Naive thymus-derived CD8-positive, alpha-beta T cell (primary cell): ENCODE measurements around the gene NGF. TPM values are rescaled to one million over a fixed set of nuclear protein-coding genes. Genes with fewer than 3 reads are reported as not detected.
"Not testable (repeated sequence)": the region's sequence is repeated elsewhere in the genome, so short reads cannot be mapped to it uniquely, and the experiment has no call there.

Source experiments
- ATAC-seq, 2 donors: fragments of 150-1000 bp; cut with Tn5 transposase in 1 of 2; sonication (Bioruptor Pico), chemical (Tn5 transposase) in 1 of 2; 1 replicate in 1 of 2; 2 replicates in 1 of 2; pipeline ENCODE4 v1.10.0; 2021; ENCODE audit warnings: mild to moderate bottlenecking in 2 of 2, moderate library complexity in 2 of 2
- POLR2A ChIA-PET: fragments of 350-600 bp; sonication (Branson Sonifier 250); formaldehyde crosslinking; loops from one replicate; lab custom pipeline; 2021; ENCODE audit warnings: antibody characterized with exemption; lab: Charles Lee
- DNase-seq, 10 donors: peaks; one replicate each; pipeline versions ENCODE4 v3.0.0 to v3.0.0-alpha.2; 2020 to 2022
- H3K27ac Mint-ChIP-seq, 10 donors: one replicate each; pipeline ENCODE4 v1.8.0; 2020 to 2022; ENCODE audit warnings: mild to moderate bottlenecking in 10 of 10, mixed read lengths in 10 of 10, moderate library complexity in 4 of 10, inconsistent platforms in 1 of 10
- H3K27me3 Mint-ChIP-seq, 5 donors: one replicate each; pipeline ENCODE4 v1.8.0; 2021 to 2022; ENCODE audit warnings: mixed read lengths in 5 of 5
- H3K36me3 Mint-ChIP-seq, 3 donors: one replicate each; pipeline ENCODE4 v1.8.0; 2020 to 2022; ENCODE audit warnings: mixed read lengths in 3 of 3, mild to moderate bottlenecking in 2 of 3, inconsistent platforms in 1 of 3
- H3K4me1 Mint-ChIP-seq, 4 donors: one replicate each; pipeline ENCODE4 v1.8.0; 2021 to 2022; ENCODE audit warnings: mixed read lengths in 4 of 4
- H3K4me3 Mint-ChIP-seq, 10 donors: one replicate each; pipeline ENCODE4 v1.8.0; 2020 to 2022; ENCODE audit warnings: mild to moderate bottlenecking in 10 of 10, mixed read lengths in 10 of 10, moderate library complexity in 6 of 10, inconsistent platforms in 1 of 10
- H3K9me3 Mint-ChIP-seq, 9 donors: one replicate each; pipeline ENCODE4 v1.8.0; 2020 to 2022; ENCODE audit warnings: mixed read lengths in 9 of 9, mild to moderate bottlenecking in 3 of 9, inconsistent platforms in 1 of 9, moderate library complexity in 1 of 9
- polyA plus RNA-seq, 3 donors: library from polyadenylated mRNA; unstranded; fragments of 300-500 nt; fragmentation: Illumina TruSeq; gene quantifications; one replicate each; pipeline ENCODE4 v1.2.3, GENCODE V29; 2021
- total RNA-seq, 8 experiments: library from RNA in 2 of 8; stranded (reverse) in 2 of 8; gene quantifications; one replicate each; pipeline ENCODE4 v1.2.3 and lab custom pipeline; 2021 to 2026

NGF gene
- total RNA-seq (not detected), polyA plus RNA-seq (not detected), total RNA-seq (lab: John Stamatoyannopoulos, UW) (0 reads per million in 6 experiments)

GRCh38 chr1:115337633-115338456 is at the start of gene NGF:
TSS of gene NGF (minus strand) at chr1:115338249. CDS start at chr1:115286795, 51,454 bp downstream.
- Mint-ChIP-seq H3K9me3 (no peaks in the 10 kb centered on the region), H3K4me3 (no peak within 1 kb of the TSS), H3K4me1 (peaks cover 0 to 4% (median 2%) of the 10 kb centered on the region in 4 donors), H3K27me3 (peaks cover 29 to 78% (median 43%) of the 10 kb centered on the region in 5 donors), H3K27ac (no peak within 1 kb of the TSS), H3K36me3 (peaks cover 0 to 2% (median 0%) of the 10 kb centered on the region in 3 donors)
- no peak for DNase-seq
- POLR2A ChIA-PET = no interaction called here
- ATAC-seq = no peak

DNA sequence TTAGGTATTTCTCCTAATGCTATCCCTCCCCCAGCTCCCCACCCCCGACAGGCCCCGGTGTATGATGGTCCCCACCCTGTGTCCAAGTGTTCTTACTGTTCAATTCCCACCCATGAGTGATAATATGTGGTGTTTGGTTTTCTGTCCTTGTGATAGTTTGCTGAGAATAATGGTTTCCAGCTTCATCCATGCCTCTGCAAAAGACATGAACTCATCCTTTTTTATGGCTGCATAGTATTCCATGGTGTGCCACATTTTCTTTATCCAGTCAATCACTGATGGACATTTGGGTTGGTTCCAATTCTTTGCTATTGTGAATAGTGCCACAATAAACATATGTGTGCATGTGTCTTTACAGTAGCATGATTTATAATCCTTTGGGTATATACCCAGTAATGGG is 45.4 kb upstream of the NGF start:
- ATAC-seq, H3K4me3 Mint-ChIP-seq, H3K4me1 Mint-ChIP-seq, POLR2A ChIA-PET, H3K27ac Mint-ChIP-seq, DNase-seq: not testable (repeated sequence)
- Mint-ChIP-seq H3K9me3 (peaks cover 2 to 43% (median 23%) of the 10 kb centered on the region in 9 donors), H3K36me3 (peaks cover 0 to 15% (median 0%) of the 10 kb centered on the region in 3 donors), H3K27me3 (peaks cover 1 to 46% (median 13%) of the 10 kb centered on the region in 5 donors)

GRCh38 chr1:115379943-115380342 is 41.9 kb upstream of the NGF start:
- peaks cover 0 to 14% (median 7%) of the 10 kb centered on the region in 5 donors for H3K27me3 Mint-ChIP-seq
- POLR2A ChIA-PET = no interaction called here
- ATAC-seq = no peak
- H3K4me1 Mint-ChIP-seq = no peaks in the 10 kb centered on the region
- no peak for DNase-seq
- peaks cover 0 to 6% (median 0%) of the 10 kb centered on the region in 3 donors for H3K36me3 Mint-ChIP-seq
- no peak overlapping the region for H3K27ac Mint-ChIP-seq
- H3K9me3 Mint-ChIP-seq = peaks cover 0 to 12% (median 5%) of the 10 kb centered on the region in 9 donors
- no peak overlapping the region for H3K4me3 Mint-ChIP-seq

DNA sequence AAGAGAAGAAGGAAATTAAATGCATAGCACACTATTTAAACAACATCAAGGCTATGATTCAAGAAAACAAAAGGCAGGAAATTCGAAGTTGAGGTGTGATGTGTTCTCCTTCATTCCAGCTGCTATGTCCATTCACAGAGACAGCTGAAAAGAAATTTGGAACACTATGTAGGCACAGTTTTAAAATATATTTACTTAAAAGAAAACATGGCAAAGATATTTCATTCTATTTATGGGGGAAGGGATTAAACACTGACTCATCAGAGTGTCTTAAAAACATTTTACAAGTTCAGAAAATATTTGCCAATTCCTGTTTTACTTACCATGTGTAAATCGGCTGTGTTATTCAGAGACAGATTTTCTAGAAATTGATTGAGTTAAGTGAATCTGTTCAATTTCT is 39.4 kb upstream of the NGF start:
- DNase-seq = no peak
- no peak overlapping the region for H3K4me3 Mint-ChIP-seq
- H3K36me3 Mint-ChIP-seq = no peaks in the 10 kb centered on the region
- POLR2A ChIA-PET = no interaction called here
- H3K27me3 Mint-ChIP-seq = peaks cover 0 to 4% (median 3%) of the 10 kb centered on the region in 5 donors
- H3K27ac Mint-ChIP-seq = no peak overlapping the region
- ATAC-seq = no peak
- no peaks in the 10 kb centered on the region for H3K4me1 Mint-ChIP-seq
- H3K9me3 Mint-ChIP-seq = no peaks in the 10 kb centered on the region

DNA sequence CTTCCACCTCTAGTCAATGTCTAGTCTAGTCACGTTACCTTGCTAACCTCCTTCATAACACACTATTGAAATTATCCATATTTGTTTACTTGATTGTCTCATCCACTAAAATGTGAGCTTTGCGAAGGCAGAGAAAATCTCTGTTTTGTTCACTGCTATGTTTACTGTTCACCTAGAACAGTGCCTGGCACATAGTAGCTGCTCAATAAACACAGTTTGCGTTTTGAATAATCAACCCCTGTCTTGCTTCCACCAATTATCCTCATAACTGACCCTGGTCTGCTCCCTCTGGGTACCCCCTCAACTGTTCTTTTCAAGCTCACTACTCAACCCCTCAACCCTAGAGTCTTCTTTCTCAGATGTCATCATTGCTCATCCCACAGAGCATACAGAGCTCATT is 36.5 kb upstream of the NGF start:
- H3K4me1 Mint-ChIP-seq = no peaks in the 10 kb centered on the region
- peaks cover 0 to 4% (median 3%) of the 10 kb centered on the region in 5 donors for H3K27me3 Mint-ChIP-seq
- no peaks in the 10 kb centered on the region for H3K36me3 Mint-ChIP-seq
- no peak for DNase-seq
- no peak for ATAC-seq
- H3K4me3 Mint-ChIP-seq = no peak overlapping the region
- no peaks in the 10 kb centered on the region for H3K9me3 Mint-ChIP-seq
- POLR2A ChIA-PET = interaction anchor here (0.6 kb wide), 1 partner anchor 722 kb away, joined by 7 read pairs; no protein-coding TSS in a partner anchor
- no peak overlapping the region for H3K27ac Mint-ChIP-seq

GRCh38 chr1:115373305-115373704 is 35.3 kb upstream of the NGF start:
- Mint-ChIP-seq H3K27ac (no peak overlapping the region), H3K27me3 (peaks cover 0 to 1% (median under 1%) of the 10 kb centered on the region in 5 donors), H3K4me1 (no peaks in the 10 kb centered on the region), H3K9me3 (peaks cover 0 to 2% (median 0%) of the 10 kb centered on the region in 9 donors), H3K36me3 (no peaks in the 10 kb centered on the region), H3K4me3 (no peak overlapping the region)
- DNase-seq (no peak), ATAC-seq (no peak)
- POLR2A ChIA-PET = no interaction called here

DNA sequence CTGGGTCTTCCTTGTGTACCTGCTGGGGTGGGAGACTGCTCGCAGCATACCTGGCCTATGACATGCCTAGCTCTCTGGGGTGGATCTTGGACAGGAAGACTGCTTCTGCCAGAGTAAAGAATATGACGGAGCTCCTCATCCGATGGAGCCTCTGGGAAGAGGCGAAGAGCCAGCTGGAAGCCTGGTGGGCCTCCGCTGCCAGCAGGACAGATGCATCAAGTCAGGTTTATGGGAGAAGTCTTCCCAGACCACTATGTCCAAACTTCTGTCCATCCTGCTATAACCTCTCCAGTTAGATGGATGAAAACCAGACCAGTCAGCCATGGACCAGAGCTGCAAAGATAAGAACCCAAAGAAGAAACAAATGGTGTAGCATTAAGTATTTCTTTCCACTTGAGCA is 27.7 kb upstream of the NGF start:
- Mint-ChIP-seq H3K27me3 (peaks cover 0 to 11% (median 2%) of the 10 kb centered on the region in 5 donors), H3K4me3 (no peak overlapping the region), H3K4me1 (no peaks in the 10 kb centered on the region), H3K9me3 (peaks cover 0 to 19% (median 9%) of the 10 kb centered on the region in 9 donors), H3K36me3 (peaks cover 0 to 12% (median 0%) of the 10 kb centered on the region in 3 donors), H3K27ac (no peak overlapping the region)
- POLR2A ChIA-PET = no interaction called here
- DNase-seq = no peak
- ATAC-seq = no peak

- no peak overlapping the region for H3K4me3 Mint-ChIP-seq
- POLR2A ChIA-PET = no interaction called here
- no peak overlapping the region for H3K27ac Mint-ChIP-seq
- peaks cover 0 to 11% (median 2%) of the 10 kb centered on the region in 5 donors for H3K27me3 Mint-ChIP-seq
- ATAC-seq = no peak
- H3K9me3 Mint-ChIP-seq = peaks cover 0 to 20% (median 9%) of the 10 kb centered on the region in 9 donors
- DNase-seq = no peak
- no peaks in the 10 kb centered on the region for H3K4me1 Mint-ChIP-seq
- H3K36me3 Mint-ChIP-seq = peaks cover 0 to 12% (median 0%) of the 10 kb centered on the region in 3 donors
Measured at GRCh38 chr1:115364780-115365155, 26.7 kb upstream of the NGF start.

DNA sequence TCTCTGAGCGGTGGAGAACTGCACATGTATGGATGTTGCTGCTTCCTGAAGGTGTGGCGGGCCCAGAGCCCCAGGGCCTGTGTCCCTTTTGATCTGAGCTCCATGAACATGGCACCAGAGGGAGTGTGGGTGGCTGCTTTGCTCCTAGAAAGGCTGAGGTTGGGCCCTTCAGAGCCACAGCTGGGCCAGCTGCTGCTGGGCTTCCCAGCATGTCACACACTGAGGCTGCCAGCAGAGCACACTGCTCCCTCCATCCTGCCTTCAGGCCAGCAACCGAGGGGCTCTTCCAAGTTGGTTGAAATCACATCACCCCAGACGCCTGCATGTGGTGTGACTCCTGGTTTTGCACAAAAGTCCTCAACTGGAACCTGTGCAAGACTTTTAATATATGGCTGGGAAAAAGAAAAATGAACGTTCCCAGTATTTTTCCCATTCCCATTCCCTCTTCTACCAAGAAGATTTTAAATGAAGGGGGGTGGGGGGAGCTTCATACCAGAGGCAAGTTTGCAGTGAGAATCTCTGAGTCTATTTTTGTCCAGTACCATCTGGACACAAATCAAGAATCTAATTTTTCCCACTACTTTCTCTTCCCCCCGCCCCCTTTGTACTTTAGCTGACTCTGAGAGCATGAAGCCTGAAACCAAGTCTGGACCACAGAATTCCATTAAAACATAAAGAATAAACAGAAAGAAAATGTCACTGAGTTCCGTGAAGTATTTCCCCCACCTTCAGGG is 26.2 kb upstream of the NGF start:
- peaks cover 0 to 20% (median 9%) of the 10 kb centered on the region in 9 donors for H3K9me3 Mint-ChIP-seq
- H3K36me3 Mint-ChIP-seq = peaks cover 0 to 12% (median 0%) of the 10 kb centered on the region in 3 donors
- H3K4me1 Mint-ChIP-seq = no peaks in the 10 kb centered on the region
- no peak overlapping the region for H3K27ac Mint-ChIP-seq
- H3K27me3 Mint-ChIP-seq = peaks cover 0 to 11% (median 2%) of the 10 kb centered on the region in 5 donors
- POLR2A ChIA-PET = no interaction called here
- H3K4me3 Mint-ChIP-seq = no peak overlapping the region
- ATAC-seq (no peak), DNase-seq (no peak)

DNA sequence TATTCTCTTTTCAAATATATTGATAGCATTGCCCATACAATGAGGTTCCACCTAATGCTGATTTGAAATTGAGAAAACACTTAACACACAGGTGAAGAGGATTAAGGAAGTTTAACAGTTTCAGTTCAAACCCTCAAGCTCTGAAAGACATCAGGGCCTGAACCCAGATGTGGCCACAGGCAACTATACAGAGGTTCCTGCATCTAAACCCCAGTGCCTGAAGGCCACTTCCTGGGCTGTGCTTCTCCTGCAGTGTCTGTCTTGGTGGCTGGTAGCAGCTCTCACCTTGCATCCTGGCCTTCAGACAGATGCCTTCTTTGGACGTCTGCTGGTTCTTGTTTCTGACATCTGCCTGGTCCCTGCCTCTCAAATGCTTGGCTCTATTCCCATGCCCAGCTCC is 25.1 kb upstream of the NGF start:
- DNase-seq (no peak), ATAC-seq (no peak)
- no peaks in the 10 kb centered on the region for H3K4me1 Mint-ChIP-seq
- H3K36me3 Mint-ChIP-seq = peaks cover 0 to 12% (median 3%) of the 10 kb centered on the region in 3 donors
- H3K9me3 Mint-ChIP-seq = peaks cover 0 to 29% (median 15%) of the 10 kb centered on the region in 9 donors
- no peak overlapping the region for H3K27ac Mint-ChIP-seq
- H3K27me3 Mint-ChIP-seq = peaks cover 0 to 11% (median 2%) of the 10 kb centered on the region in 5 donors
- H3K4me3 Mint-ChIP-seq = no peak overlapping the region
- POLR2A ChIA-PET = no interaction called here

- H3K4me1 Mint-ChIP-seq, H3K27ac Mint-ChIP-seq, H3K4me3 Mint-ChIP-seq, ATAC-seq, DNase-seq, H3K27me3 Mint-ChIP-seq, POLR2A ChIA-PET: not testable (repeated sequence)
- Mint-ChIP-seq H3K9me3 (peaks cover 0 to 29% (median 15%) of the 10 kb centered on the region in 9 donors), H3K36me3 (peaks cover 0 to 12% (median 3%) of the 10 kb centered on the region in 3 donors)
Measured at GRCh38 chr1:115360505-115361129, 22.6 kb upstream of the NGF start.

GRCh38 chr1:115359787-115360452 is 21.9 kb upstream of the NGF start:
- Mint-ChIP-seq H3K36me3 (peaks cover 0 to 12% (median 3%) of the 10 kb centered on the region in 3 donors), H3K9me3 (peaks cover 0 to 29% (median 15%) of the 10 kb centered on the region in 9 donors), H3K27me3 (peaks cover 0 to 13% (median 1%) of the 10 kb centered on the region in 5 donors)
- H3K4me1 Mint-ChIP-seq, POLR2A ChIA-PET, DNase-seq, H3K4me3 Mint-ChIP-seq, ATAC-seq, H3K27ac Mint-ChIP-seq: not testable (repeated sequence)
